ENCODE results near the gene ZNF609.

The ZNF609 gene

DNA sequence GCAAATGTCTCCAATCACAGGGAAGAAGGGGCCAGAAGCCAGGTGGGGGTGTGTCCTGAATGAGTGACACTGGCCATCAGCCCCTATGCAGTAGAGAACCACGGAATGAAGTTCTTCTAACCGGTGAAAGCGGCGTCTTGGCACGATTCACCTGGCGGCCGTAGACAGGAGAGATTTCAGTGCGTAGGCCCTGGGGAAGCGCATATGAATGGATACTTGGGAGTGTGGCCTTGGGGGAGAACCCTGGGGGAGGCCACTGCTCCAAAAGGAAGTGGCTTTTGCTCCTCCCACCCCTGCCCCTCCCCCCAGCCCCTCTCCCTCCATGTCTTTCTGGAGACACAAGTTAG lies 271.4 kb downstream of the ZNF609 start:
- no peak for DNase-seq (ENCODE audit: low read depth)

DNA sequence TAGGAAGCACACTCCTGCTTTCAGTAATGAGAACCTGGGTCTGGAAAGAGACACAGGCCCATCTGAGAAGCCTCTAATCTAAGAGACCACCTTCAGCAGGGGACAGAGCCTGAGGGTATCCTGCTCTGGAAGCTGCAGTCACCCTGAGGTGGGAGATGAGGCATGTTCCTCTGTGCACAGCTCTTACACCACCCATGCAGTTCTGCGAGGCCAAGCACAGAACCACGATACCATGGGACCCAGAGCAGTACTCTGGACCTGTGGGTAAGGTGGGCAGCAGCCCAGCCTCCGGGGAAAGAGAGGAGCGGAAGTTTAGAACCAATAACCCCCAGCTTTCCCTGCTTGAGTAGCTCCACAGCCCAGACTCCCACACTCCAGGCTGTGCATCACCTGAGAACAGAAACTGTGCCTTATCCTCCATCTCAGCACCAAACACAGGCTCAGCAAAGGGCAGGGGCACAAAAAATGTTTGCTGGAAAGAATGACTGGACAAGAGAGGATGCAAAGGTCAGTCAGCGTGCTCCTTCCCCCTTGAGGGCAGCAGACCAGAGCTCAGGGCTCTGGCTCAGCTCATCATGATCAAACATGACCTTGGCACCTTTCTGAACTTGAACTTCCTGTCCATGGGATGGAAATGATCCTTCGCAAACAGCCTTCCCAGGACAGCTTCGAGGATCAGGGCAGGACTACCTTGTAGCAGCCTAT lies 271.9 kb downstream of the ZNF609 start:
- DNase-seq (ENCODE audit: low read depth): no peak
